ENCODE measurements around the gene RNF13.
"Not testable (repeated sequence)": the region's sequence is repeated elsewhere in the genome, so short reads cannot be mapped to it uniquely, and the experiment has no call there.

RNF13 gene

GRCh38 chr3:149839896-149840295, 26.9 kb downstream of the RNF13 start:
- peak; percentile 11 for DNase-seq (ENCODE audit: low read depth)

GRCh38 chr3:149843502-149843901, 30.5 kb downstream of the RNF13 start:
- no peak for DNase-seq (ENCODE audit: low read depth)

GRCh38 chr3:149844091-149844490, 31.1 kb downstream of the RNF13 start:
- no peak for DNase-seq (ENCODE audit: low read depth)

GRCh38 chr3:149845570-149846244, 32.7 kb downstream of the RNF13 start:
- no peak for DNase-seq (ENCODE audit: low read depth)

- DNase-seq (ENCODE audit: low read depth) = no peak
These were observed 35.2 kb downstream of the RNF13 start for GRCh38 chr3:149848238-149848637.

- no peak for DNase-seq (ENCODE audit: low read depth)
These were observed 35.7 kb downstream of the RNF13 start for GRCh38 chr3:149848688-149849087.

- DNase-seq (ENCODE audit: low read depth) = no peak
These were observed 38.0 kb downstream of the RNF13 start for GRCh38 chr3:149850787-149851584.

- DNase-seq (ENCODE audit: low read depth) = no peak
These were observed 45.9 kb downstream of the RNF13 start for GRCh38 chr3:149858911-149859310.

GRCh38 chr3:149860881-149861280, 47.9 kb downstream of the RNF13 start:
- DNase-seq (ENCODE audit: low read depth) = no peak

- DNase-seq (ENCODE audit: low read depth) = no peak
These were observed 54.5 kb downstream of the RNF13 start for GRCh38 chr3:149867563-149867962.

- no peak for DNase-seq (ENCODE audit: low read depth)
These were observed 58.8 kb downstream of the RNF13 start for GRCh38 chr3:149871855-149872254.

GRCh38 chr3:149872589-149872988, 59.6 kb downstream of the RNF13 start:
- DNase-seq (ENCODE audit: low read depth) = no peak

GRCh38 chr3:149877668-149878067, 64.7 kb downstream of the RNF13 start:
- no peak for DNase-seq (ENCODE audit: low read depth)

- peak; percentile 77 for DNase-seq (ENCODE audit: low read depth)
These were observed 66.9 kb downstream of the RNF13 start for GRCh38 chr3:149879872-149880271.

GRCh38 chr3:149881879-149882278, 68.9 kb downstream of the RNF13 start:
- no peak for DNase-seq (ENCODE audit: low read depth)

GRCh38 chr3:149883134-149883533, 70.1 kb downstream of the RNF13 start:
- no peak for DNase-seq (ENCODE audit: low read depth)

- DNase-seq (ENCODE audit: low read depth) = not testable (repeated sequence)
These were observed 70.8 kb downstream of the RNF13 start for GRCh38 chr3:149883860-149884259.

- not testable (repeated sequence) for DNase-seq (ENCODE audit: low read depth)
These were observed 71.8 kb downstream of the RNF13 start for GRCh38 chr3:149884848-149885247.

- DNase-seq (ENCODE audit: low read depth) = no peak
These were observed 73.9 kb downstream of the RNF13 start for GRCh38 chr3:149886957-149887356.

- DNase-seq (ENCODE audit: low read depth) = no peak
These were observed 78.6 kb downstream of the RNF13 start for GRCh38 chr3:149891621-149892020.

GRCh38 chr3:149892371-149892770, 79.4 kb downstream of the RNF13 start:
- no peak for DNase-seq (ENCODE audit: low read depth)

GRCh38 chr3:149894205-149894604, 81.2 kb downstream of the RNF13 start:
- DNase-seq (ENCODE audit: low read depth) = peak; percentile 38

- no peak for DNase-seq (ENCODE audit: low read depth)
These were observed 82.3 kb downstream of the RNF13 start for GRCh38 chr3:149895339-149895738.

- DNase-seq (ENCODE audit: low read depth) = no peak
These were observed 82.8 kb downstream of the RNF13 start for GRCh38 chr3:149895769-149896168.
